Islet of Langerhans (tissue), 1 donor: Measurements from ENCODE around the gene SNTB2.
"Not testable (repeated sequence)": the region's sequence is repeated elsewhere in the genome, so short reads cannot be mapped to it uniquely, and the experiment has no call there.

Source experiments
- FAIRE-seq: peaks from one replicate; lab custom pipeline; 2011; peaks lifted over from hg19 to GRCh38; lab: Jason Lieb, UNC

SNTB2 gene

DNA sequence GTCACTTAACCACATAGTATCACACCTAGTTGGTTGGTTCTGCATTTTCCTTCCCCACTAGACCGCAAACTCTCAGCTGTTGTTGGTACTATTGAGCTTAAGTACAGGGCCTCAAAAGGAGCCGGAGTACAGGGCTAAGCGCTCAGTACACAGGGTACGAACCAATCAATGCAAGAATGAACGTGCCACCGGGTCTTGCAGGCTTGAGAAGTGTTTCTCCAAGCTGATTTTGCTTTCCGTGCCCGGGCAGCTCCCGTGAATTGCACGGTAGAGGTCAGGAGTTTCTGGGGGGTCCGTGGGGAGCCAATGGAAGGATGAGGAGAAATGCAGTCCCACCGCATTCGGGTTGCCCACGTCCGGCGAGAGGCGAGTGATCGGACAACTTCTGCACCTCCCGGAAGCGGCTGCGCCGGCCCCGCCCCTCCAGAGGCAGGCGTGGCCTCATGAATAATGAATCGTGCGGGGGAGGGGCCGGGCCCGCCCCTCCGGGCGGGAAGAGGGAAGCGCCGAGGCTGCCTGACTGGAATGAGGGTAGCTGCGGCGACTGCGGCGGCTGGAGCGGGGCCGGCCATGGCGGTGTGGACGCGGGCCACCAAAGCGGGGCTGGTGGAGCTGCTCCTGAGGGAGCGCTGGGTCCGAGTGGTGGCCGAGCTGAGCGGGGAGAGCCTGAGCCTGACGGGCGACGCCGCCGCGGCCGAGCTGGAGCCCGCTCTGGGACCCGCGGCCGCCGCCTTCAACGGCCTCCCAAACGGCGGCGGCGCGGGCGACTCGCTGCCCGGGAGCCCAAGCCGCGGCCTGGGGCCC is at the start of gene SNTB2:
Gene SNTB2, plus strand, starts transcription at position 523 of the 804 bp plus-strand sequence. Its CDS starts 3 bp downstream, at position 526.
- FAIRE-seq: no peak

DNA sequence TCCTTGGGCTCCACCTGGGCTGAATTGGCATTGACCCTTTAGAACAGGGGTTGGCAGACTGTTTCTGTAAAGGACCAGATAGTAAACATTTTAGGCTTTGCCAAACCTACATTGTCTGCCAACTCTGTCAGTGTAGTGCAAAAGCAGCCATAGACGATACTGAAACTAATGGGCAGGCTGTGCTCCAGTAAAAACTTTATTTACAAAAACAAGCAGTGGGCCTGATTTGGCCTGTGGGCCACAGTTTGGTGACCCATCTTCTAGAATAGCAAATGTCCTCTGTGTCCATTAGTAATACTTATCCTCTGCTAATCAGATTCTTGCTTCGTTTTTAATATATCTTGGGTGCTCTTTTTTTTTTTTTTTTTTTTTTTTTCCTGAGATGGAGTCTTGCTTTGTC is 48.4 kb upstream of the SNTB2 start:
- no peak for FAIRE-seq

DNA sequence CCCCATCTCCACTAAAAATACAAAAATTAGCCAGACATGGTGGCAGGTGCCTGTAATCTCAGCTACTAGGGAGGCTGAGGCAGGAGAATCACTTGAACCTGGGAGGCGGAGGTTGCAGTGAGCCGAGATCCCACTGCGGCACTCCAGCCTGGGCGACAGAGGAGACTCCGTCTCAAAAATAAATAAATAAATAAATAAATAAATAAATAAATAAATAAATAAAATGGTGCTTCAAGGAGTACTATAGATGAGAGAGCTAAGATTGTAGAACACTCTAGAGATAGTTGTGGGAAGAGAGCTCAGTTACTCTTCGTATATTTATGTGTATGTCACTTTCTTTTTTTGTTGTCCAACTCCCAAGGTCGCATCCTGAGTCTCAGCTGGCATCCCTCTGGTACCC is 47.5 kb upstream of the SNTB2 start:
- not testable (repeated sequence) for FAIRE-seq

GRCh38 chr16:69141014-69141413 is 46.0 kb upstream of the SNTB2 start:
- FAIRE-seq: no peak

DNA sequence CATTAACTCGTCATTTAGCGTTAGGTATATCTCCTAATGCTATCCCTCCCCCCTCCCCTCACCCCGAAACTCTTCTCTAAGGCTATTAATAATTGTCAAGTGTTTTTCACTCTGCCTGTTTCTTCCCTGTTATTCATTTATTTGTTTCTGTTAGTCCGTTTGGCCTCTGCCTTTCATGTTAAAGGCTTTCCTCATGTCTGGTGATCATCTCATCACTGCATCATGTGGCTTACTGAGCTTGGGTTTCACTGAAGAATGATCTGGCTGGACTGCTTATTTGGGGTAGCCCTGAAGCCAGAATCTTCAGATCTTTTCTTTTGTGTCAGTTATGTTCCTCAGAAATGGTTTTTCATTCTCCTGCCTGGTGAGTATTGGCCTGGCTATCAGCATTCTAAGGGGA is 45.0 kb upstream of the SNTB2 start:
- FAIRE-seq: no peak

GRCh38 chr16:69143116-69143515 is 43.8 kb upstream of the SNTB2 start:
- FAIRE-seq: no peak

GRCh38 chr16:69145658-69146057 is 41.3 kb upstream of the SNTB2 start:
- no peak for FAIRE-seq

GRCh38 chr16:69149621-69150020 is 37.3 kb upstream of the SNTB2 start:
- FAIRE-seq: not testable (repeated sequence)

GRCh38 chr16:69150146-69150865 is 36.7 kb upstream of the SNTB2 start:
- peak; percentile 5 for FAIRE-seq

DNA sequence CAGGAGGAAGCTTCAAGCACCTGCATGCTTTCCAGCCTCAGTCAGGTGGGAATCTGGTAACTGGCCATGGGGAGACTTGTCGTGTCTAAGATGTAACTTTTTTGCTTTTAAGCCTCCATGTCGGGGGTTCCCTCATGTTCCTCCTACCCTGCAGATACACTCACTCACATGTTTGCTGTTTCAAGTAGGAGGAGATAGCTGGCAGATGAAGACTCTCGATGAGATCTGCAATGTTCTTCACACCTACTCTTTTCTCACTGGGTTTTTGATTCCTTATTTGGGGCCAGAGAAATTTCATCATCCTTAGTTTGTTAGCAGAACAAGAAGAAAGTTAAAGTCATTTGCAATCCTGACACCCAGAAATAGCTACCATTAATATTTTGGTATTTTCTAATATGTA is 29.8 kb upstream of the SNTB2 start:
- FAIRE-seq: no peak

GRCh38 chr16:69160192-69160591 is 26.8 kb upstream of the SNTB2 start:
- FAIRE-seq: no peak

DNA sequence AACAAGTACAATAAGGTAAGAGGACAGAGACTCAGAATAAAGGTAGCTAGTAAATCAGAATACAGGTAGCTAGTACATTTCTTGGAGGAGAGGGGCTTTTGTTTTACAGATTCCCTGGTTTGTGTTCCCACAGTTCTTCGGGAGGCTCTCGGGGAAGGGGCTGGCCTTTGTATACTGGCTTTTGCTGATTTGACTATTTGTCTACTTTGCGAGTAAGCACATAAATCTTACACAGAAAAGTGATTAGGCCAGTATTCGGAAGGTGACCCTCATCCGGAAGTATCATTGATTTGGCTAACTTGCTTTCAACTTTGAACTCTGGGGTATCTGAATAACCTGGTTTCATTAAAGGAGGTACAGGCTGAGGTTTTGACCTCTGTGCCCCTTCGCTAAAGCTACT is 21.4 kb upstream of the SNTB2 start:
- no peak for FAIRE-seq

- no peak for FAIRE-seq
These were observed 20.6 kb upstream of the SNTB2 start for GRCh38 chr16:69166221-69166833.

- no peak for FAIRE-seq
These were observed 19.7 kb upstream of the SNTB2 start for GRCh38 chr16:69166946-69167930.

GRCh38 chr16:69169051-69169450 is 17.9 kb upstream of the SNTB2 start:
- FAIRE-seq: no peak

DNA sequence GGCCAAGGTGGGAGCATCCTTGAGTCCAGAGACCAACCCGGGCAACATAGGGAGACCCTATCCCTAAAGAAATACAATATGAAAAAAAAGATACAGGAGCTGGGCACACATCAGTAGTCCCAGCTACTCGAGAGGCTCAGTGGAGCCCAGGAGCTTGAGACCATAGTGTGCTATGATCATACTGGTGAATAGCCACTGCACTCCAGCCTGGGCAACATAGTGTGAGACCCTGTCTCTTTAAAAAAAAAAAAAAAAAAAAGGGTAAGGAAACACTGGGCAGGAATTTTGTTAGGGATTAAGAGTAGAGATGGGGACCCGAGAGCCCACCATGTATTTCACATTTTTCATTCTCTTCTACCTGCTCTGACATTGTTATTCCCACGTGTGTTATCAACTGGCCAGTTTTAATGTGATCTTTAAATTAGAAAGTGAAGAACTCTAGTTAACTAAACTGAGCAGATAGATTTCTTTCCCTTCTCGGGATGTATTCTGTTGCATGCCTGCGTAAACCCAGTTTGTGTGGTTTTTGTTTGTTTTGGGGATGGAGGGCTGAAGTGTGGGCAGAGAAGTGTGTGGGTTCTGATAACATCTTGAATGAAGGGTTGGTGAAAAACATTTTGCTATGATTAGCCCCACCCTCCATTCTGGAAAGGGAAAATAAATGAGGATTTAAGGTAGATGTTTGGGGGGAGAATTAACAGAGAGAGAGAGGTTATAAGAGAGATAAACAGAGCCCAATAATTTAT is 17.2 kb upstream of the SNTB2 start:
- no peak for FAIRE-seq

- FAIRE-seq: no peak
These were observed 15.5 kb upstream of the SNTB2 start for GRCh38 chr16:69171325-69172084.

GRCh38 chr16:69176033-69176800 is 10.7 kb upstream of the SNTB2 start:
- no peak for FAIRE-seq

DNA sequence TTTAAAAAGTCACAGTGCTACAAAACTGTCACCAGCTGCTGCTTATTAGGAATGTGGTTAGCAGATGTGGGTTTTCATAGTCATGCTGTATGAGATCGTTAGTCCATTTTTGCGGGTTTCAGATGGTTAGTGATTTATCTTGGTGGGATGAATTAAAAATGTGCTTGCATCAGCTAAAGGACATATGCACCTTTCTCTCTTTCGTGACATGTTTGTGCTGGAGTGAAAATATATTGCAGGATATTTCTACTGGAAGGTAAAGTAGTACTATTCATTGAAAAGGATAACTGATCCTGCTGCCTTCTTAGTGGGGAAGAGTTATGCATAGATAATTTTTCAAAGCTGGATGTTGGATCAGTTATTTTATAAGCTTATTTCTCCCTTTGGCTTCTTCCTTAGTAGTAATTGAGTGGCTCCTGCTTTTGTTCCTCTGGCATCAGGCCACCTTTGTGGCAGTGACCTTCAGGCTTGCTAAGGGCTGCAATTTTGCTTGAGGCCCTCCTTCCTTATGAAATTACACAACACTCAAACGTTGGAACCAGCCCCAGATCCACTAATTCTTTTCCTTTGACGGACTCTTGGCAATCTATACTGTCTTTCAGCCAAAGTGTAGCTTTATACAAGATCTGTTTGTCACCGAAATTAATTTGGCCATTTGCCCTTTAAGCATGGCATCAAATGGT is 7.5 kb upstream of the SNTB2 start:
- FAIRE-seq: no peak
